ENCODE measurements around the gene CTAG1B.
"Not testable (repeated sequence)": the region's sequence is repeated elsewhere in the genome, so short reads cannot be mapped to it uniquely, and the experiment has no call there.

The CTAG1B gene

GRCh38 chrX:154593201-154593600 lies 25.9 kb downstream of the CTAG1B start (continued):
- no peak for TF ChIP-seq ZNF18 (tag by site-specific recombination; IDR thresholded peaks at IDR 0.05)
- TF ChIP-seq KLF9 (tag by site-specific recombination; IDR thresholded peaks at IDR 0.05; ENCODE audit: low read depth) = no peak
- TF ChIP-seq SP7 (tag by site-specific recombination; IDR thresholded peaks at IDR 0.05) = no peak
- TF ChIP-seq ZNF202 (tag by site-specific recombination; IDR thresholded peaks at IDR 0.05; ENCODE audit: borderline replicate concordance) = no peak
- no peak for TF ChIP-seq ZEB2 (tag by site-specific recombination; IDR thresholded peaks at IDR 0.05)
- no peak for TF ChIP-seq ZNF513 (tag by site-specific recombination; IDR thresholded peaks at IDR 0.05)
- no peak for TF ChIP-seq TCF7L2 (IDR thresholded peaks at IDR 0.05; ENCODE audit: borderline replicate concordance, low read depth, low read length)
- TF ChIP-seq ZNF585B (tag by site-specific recombination; IDR thresholded peaks at IDR 0.05) = no peak
- TF ChIP-seq ZNF626 (tag by site-specific recombination; IDR thresholded peaks at IDR 0.05) = no peak
- no peak for TF ChIP-seq ZNF138 (tag by site-specific recombination; IDR thresholded peaks at IDR 0.05; ENCODE audit: borderline replicate concordance)
- TF ChIP-seq ZNF2 (tag by site-specific recombination; IDR thresholded peaks at IDR 0.05) = no peak

- no peak overlapping the region for H3K27ac ChIP-seq (ENCODE audit: extremely low read depth, low read depth, low read length)
- ChIA-PET CTCF (interaction anchor here (1.7 to 1.8 kb wide), 2 partner anchors 10 to 157 kb away, joined by 8 to 9 read pairs; no protein-coding TSS in a partner anchor), POLR2A (no interaction called here)
- no peak overlapping the region for H3K4me3 ChIP-seq (ENCODE audit: low read depth, low read length)
- no peaks in the 10 kb centered on the region for H3K36me3 ChIP-seq (ENCODE audit: control insufficient read depth in 2 of 2, insufficient read depth in 1 of 2, low read length in 2 of 2)
- TF ChIP-seq ZNF518A (tag by site-specific recombination; conservative IDR thresholded peaks at IDR 0.05; ENCODE audit: low read depth) (no peak), ZNF2 (tag by site-specific recombination; IDR thresholded peaks at IDR 0.05) (no peak), ZNF776 (tag by site-specific recombination; IDR thresholded peaks at IDR 0.05; ENCODE audit: borderline replicate concordance) (no peak), ZIC2 (tag by site-specific recombination; IDR thresholded peaks at IDR 0.05) (no peak), ZBTB8A (tag by site-specific recombination; IDR thresholded peaks at IDR 0.05) (no peak), ZNF426 (tag by site-specific recombination; IDR thresholded peaks at IDR 0.05) (no peak), IKZF3 (tag by site-specific recombination; IDR thresholded peaks at IDR 0.05) (no peak), ZSCAN16 (tag by site-specific recombination; IDR thresholded peaks at IDR 0.05) (no peak), ZNF548 (tag by site-specific recombination; IDR thresholded peaks at IDR 0.05) (no peak), ZNF660 (tag by site-specific recombination; IDR thresholded peaks at IDR 0.05) (no peak), CTCF (tag by site-specific recombination; IDR thresholded peaks at IDR 0.05) (no peak), ZNF292 (tag by site-specific recombination; IDR thresholded peaks at IDR 0.05; ENCODE audit: borderline replicate concordance, low read depth) (no peak), ZBTB7A (tag by site-specific recombination; IDR thresholded peaks at IDR 0.05; ENCODE audit: low read depth) (no peak)
- no peaks in the 10 kb centered on the region for H3K9me3 ChIP-seq (ENCODE audit: control insufficient read depth, insufficient read depth, low read depth, low read length)
- no peaks in the 10 kb centered on the region for H3K4me1 ChIP-seq (ENCODE audit: control insufficient read depth, insufficient read depth, low read length)
Measured at GRCh38 chrX:154592505-154592904, 26.6 kb downstream of the CTAG1B start.

- CTCF ChIA-PET = interaction anchor here (1.3 to 1.4 kb wide), 2 partner anchors 21 to 158 kb away, joined by 4 to 10 read pairs; no protein-coding TSS in a partner anchor
- H3K9me3 ChIP-seq (ENCODE audit: control insufficient read depth, insufficient read depth, low read depth, low read length); H3K27ac ChIP-seq (ENCODE audit: extremely low read depth, low read depth, low read length); H3K4me1 ChIP-seq (ENCODE audit: control insufficient read depth, insufficient read depth, low read length); H3K36me3 ChIP-seq (ENCODE audit: control insufficient read depth in 2 of 2, insufficient read depth in 1 of 2, low read length in 2 of 2); POLR2A ChIA-PET; H3K4me3 ChIP-seq (ENCODE audit: low read depth, low read length): not testable (repeated sequence)
Measured at GRCh38 chrX:154590415-154590814, 28.7 kb downstream of the CTAG1B start.

Data from HEK293 (cell line).